ENCODE measurements around the gene EPHB2.

The EPHB2 gene

GRCh38 chr1:22936681-22937080 is 226.0 kb downstream of the EPHB2 start:
- H3K36me3 ChIP-seq (ENCODE audit: control insufficient read depth in 2 of 2, insufficient read depth in 1 of 2, low read length in 2 of 2), result no peaks in the 10 kb centered on the region
- no peak overlapping the region for H3K4me3 ChIP-seq (ENCODE audit: low read depth, low read length)
- no peak overlapping the region for H3K27ac ChIP-seq (ENCODE audit: extremely low read depth, low read depth, low read length)
- POLR2A ChIA-PET, result no interaction called here
- no peaks in the 10 kb centered on the region for H3K9me3 ChIP-seq (ENCODE audit: control insufficient read depth, insufficient read depth, low read depth, low read length)
- CTCF ChIA-PET, result interaction anchor here (0.6 to 1.2 kb wide), 3 partner anchors 27 to 130 kb away, joined by 3 to 5 read pairs (median 5); no protein-coding TSS in a partner anchor
- no peaks in the 10 kb centered on the region for H3K4me1 ChIP-seq (ENCODE audit: control insufficient read depth, insufficient read depth, low read length)
- TF ChIP-seq MEIS1 (CRISPR knock-in tag; IDR thresholded peaks at IDR 0.05; ENCODE audit: borderline replicate concordance) (no peak), ZNF670 (tag by site-specific recombination; IDR thresholded peaks at IDR 0.05; ENCODE audit: low read depth) (no peak), ZNF23 (tag by site-specific recombination; IDR thresholded peaks at IDR 0.05; ENCODE audit: borderline replicate concordance) (no peak), ZNF830 (tag by site-specific recombination; IDR thresholded peaks at IDR 0.05; ENCODE audit: low read depth) (no peak), ZNF155 (tag by site-specific recombination; IDR thresholded peaks at IDR 0.05) (no peak), ZNF324 (tag by site-specific recombination; IDR thresholded peaks at IDR 0.05) (no peak), ZSCAN30 (tag by site-specific recombination; IDR thresholded peaks at IDR 0.05) (no peak), ATF2 (tag by site-specific recombination; IDR thresholded peaks at IDR 0.05; ENCODE audit: low read depth) (no peak), PRDM4 (tag by site-specific recombination; IDR thresholded peaks at IDR 0.05) (no peak), ZNF2 (tag by site-specific recombination; IDR thresholded peaks at IDR 0.05) (no peak), BCL11B (tag by site-specific recombination; IDR thresholded peaks at IDR 0.05; ENCODE audit: low read depth) (no peak), REST (tag by site-specific recombination; IDR thresholded peaks at IDR 0.05) (no peak), ZNF660 (tag by site-specific recombination; IDR thresholded peaks at IDR 0.05) (no peak), ZNF214 (tag by site-specific recombination; IDR thresholded peaks at IDR 0.05; ENCODE audit: borderline replicate concordance) (no peak), ZNF18 (tag by site-specific recombination; IDR thresholded peaks at IDR 0.05) (no peak), ZNF677 (tag by site-specific recombination; IDR thresholded peaks at IDR 0.05) (no peak), PRDM1 (tag by site-specific recombination; IDR thresholded peaks at IDR 0.05) (no peak), FEZF1 (tag by site-specific recombination; IDR thresholded peaks at IDR 0.05) (no peak), ZBTB21 (tag by site-specific recombination; IDR thresholded peaks at IDR 0.05) (no peak), YY2 (tag by site-specific recombination; IDR thresholded peaks at IDR 0.05) (no peak)

Data from HEK293 (cell line).